Renal pelvis (tissue), 4 donors: ENCODE results near the gene SSTR5. TPM values are rescaled to one million over a fixed set of nuclear protein-coding genes. Genes with fewer than 3 reads are reported as not detected.

Source experiments
- DNase-seq: peaks from one replicate; pipeline ENCODE4 v3.0.0-alpha.2; 2013
- polyA plus RNA-seq, 3 donors: library from polyadenylated mRNA; unstranded; fragments of 120-200 nt; gene quantifications; one replicate each; pipeline ENCODE4 v1.2.1, GENCODE V29; 2013; ENCODE audit not compliant: insufficient read length in 3 of 3

The SSTR5 gene
- polyA plus RNA-seq, 3 donors: 0.16 to 0.43 (median 0.17) TPM

DNA sequence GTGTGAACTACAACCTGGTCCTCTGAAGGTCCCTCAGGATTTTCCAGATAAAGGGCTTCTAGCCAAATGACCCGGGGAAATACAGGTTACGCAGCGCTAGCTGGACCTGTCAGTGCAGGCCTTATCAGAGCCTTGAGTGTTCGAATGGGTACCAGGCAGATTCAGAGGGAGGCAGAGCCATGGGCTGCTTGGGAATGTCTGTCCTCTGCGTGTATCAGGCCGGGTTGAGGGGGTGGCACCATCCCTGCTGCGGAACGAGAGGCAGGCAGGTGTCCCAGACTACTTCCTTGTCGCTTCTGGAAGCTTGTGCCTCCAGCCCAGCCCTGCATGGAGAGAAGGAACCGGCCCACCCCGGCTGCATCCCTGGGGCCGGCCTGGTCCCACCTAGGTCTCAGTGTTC is 33.6 kb upstream of the SSTR5 start:
- DNase-seq: no peak

DNA sequence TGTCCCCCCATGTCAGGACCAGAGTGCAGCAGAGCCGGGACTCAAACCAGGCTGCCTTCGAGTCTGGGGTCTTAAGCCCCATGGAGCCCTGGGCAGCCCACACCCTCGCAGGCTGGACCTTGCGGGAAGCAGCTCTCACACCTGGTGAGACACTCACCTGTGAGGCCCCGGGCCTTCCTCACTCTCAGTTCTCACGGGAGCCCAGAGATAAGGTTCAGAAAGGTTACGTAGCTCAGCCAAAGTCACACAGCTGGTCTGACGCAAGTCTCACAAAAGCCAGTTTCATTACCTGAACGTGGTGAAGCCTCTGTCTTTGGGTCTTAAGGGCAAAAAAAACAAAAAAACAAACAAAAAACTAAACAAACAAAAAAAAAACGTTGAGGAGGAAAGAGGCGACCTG is 32.8 kb upstream of the SSTR5 start:
- DNase-seq: no peak

GRCh38 chr16:1040346-1040745 is 32.2 kb upstream of the SSTR5 start:
- no peak for DNase-seq

GRCh38 chr16:1042049-1042744 is 30.4 kb upstream of the SSTR5 start:
- no peak for DNase-seq

GRCh38 chr16:1042866-1043265 is 29.7 kb upstream of the SSTR5 start:
- no peak for DNase-seq

DNA sequence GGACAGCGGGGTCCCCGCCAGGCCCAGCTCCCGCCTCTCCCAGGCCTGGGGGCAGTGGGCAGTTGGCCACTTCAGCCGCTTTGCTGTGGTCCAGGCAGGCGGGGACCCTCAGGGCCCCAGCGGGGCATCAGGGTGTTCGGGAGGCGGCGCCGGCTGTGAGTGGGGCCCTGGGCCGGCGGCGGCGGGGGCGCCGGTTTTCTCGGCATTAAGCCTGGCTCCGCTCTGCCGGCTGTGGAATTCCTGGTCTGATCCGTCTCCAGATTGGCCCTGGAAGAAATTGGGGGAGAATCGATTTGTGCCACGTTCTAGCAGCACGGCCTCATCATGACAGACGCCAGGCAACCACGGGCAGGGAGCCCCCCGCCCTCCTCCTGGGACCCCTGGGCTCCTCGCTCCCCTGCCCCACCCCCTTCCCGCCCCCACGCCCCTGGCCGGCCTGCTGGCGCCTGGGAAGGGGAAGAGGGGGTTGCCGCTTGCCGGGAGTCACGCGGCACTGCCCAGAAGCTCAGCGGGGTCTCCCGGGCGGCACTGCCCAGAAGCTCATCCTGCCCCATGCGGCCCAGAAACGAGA is 28.6 kb upstream of the SSTR5 start:
- no peak for DNase-seq

DNA sequence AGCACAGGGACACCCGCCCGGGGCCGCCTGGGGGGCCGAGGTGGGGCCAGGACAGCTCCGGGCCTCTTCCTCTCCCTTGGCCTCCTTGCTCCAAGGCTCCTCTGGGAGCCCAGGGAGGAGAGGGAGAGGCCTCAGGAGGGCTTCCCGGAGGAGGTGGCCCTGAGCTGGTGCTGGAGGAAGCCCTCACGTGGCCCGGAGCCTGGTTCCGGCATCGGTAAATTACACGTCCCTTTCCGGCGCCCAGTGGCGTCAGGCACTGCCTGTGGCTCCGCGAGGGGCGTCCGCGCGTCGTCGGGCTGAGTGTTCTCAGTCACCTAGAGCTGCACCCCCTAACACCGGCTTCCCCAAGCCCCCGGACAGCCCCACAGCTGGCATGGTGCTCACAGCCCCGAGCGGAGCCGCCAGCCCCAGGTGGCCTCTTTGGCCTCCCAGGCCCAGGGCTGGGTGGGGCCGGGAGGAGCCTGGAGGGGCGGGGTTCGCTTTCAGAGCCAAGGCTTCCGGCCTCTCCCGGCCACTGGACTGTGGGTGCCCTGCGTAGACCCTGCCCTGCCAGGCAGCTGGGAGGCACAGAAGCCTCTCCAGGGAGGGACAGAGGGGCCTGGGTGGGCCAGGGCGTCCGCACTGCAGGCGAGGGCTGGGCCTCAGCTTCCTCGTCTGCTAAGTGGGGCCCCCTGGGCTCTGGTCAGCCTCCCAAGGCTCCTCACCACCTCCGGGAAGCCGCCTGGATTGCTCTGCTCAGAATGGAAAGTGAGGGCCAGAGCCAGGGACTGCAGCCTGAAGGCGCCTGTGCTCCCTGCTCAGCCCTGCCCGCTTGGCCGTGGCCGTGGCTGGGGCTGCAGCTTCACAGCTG is 27.9 kb upstream of the SSTR5 start:
- DNase-seq: no peak

GRCh38 chr16:1045310-1045992 is 27.1 kb upstream of the SSTR5 start:
- no peak for DNase-seq

GRCh38 chr16:1045993-1046911 is 26.3 kb upstream of the SSTR5 start:
- DNase-seq: no peak

DNA sequence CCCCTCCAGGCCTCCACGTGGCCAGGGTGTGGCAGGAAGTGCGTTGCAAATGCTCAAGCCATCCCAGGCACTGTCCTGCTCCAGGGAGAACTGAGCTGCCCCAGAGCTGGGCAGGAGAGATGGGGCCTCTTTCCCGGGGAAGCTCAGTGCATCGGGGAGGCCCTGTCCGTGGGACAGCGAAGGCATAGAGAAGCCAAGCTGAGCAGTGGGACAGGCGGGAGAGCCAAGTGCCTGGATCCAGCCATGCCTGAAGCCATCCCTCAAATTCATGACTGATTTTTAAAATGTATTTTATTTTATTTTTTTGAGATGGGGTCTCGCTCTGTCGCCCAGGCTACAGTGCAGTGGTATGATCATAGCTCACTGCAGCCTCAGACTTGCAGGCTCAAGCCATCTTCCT is 25.4 kb upstream of the SSTR5 start:
- DNase-seq: no peak

DNA sequence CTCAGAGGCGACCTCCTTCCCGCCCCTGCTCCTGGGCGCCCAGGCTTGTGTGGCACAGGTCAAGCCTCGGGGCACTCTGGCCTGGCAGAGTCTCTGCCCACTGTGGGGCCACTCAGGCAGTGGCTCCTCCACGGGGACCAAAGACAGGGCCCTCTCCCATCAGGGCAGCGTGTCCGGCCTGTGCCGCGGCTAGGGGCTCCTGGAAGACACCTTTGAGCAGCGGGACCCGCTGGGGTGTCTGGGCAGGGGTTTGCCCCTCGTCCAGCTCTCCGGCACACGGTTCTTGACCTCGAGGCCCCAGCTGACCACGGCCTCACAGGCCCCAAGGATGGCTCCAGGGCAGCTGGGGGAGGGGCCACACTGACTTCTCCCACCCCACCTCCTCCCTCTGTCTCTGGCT is 24.7 kb upstream of the SSTR5 start:
- DNase-seq: no peak

DNA sequence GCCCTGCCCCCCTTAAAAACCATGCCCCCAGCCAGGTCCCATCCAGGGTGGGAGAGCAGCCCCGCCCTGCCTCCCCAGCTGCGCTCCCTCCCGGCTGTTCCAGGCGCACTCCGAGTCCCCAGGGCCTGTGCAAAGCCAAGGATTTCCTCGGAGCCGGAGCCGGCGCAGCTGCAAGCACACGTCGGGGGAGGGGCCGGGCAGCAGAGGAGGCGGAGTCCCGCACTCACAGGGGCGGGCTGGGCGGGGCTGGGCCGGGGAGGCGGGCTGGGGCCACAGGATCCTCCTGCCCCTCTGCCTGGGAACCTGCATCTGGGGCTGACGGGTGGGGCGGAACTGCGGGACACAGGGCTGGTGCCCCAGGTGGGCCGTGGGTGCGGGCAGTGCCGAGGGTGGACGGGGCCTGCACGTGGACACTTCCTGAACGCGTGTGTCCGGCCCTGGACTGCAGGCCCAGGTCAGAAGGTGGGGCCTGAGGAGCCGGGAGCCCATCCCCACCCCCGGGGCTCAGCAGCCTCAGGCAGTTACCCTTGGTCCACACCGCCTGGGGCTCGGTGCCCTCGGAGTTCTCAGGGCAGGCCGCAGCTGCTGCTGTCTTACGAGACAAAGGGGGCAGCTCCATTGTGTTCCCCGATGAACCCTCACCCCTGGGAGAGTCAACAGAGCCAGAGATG is 24.0 kb upstream of the SSTR5 start:
- DNase-seq: peak; percentile 63

DNA sequence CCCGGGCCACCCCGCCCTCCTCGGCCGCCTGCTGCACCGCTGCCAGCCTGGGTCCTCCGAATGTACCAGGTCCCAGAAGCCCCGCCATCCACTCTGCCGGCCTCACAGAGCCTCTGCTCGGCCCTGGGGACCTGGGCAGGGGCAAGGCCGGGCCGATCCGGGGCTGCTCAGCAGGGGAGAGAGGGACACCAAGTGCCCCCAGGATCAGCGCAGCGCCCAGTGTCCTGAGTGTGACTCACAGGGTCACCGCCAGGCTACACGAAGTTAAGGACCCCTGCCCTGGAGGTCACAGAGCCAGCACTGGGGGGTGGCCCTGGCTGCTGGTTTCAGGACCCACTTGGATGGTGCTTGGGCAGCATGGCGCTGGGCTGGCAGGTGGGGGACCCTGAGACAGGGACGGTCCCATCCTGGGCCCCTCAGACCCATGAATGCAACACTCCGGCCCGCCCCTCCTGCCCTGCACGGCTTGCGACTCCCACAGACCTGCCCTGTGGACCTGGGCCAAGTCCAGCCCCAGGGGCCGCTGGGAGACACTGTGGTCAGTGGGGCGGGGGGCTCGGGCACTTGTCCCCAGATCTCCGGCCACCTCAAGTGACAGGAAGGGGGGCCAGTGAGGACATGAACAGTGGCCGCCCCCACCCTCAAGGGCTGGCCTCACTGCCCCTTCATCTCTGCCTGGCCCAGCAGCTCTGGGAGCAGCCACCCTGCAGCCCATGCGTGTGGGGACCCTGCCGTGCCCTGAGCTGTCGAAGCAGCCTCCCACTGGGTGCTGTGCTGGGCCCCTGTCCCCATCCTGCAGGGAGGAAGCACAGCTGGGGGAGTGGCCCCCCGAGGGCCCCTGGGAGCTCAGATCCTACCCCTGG is 23.2 kb upstream of the SSTR5 start:
- DNase-seq: no peak

DNA sequence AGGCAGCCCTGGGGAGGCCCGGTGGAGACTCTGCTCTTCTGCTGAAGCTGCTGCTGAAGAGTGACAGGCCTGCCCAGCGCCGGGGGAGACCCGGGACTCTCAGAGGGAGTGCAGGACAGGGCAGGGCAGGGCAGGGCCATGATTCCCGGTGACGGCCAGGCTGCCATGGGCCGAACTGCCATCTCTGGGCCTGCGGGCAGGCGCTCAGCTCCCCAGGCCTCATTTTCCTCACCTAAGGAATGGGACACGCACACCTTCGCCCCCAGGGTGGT is 22.6 kb upstream of the SSTR5 start:
- DNase-seq: no peak

DNA sequence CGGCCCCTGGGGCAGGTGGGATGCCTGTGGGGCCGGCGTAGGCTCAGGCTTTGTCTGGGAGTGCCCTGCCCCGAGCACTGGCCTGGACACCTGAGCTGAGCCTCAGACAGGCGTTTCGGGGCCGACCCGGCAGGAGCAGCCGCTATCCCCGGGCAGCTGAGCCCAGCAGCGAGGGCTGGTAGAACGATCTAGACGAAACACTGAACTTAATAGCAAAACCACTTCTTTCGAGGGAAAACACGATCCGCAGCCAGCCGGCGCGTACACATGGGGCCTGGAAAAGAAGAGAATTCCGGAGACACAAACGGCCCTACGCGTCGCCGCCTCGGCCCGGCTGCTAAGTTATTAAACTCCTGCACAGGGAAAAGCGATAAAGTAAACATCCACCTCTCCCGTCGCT is 22.0 kb upstream of the SSTR5 start:
- no peak for DNase-seq

GRCh38 chr16:1050921-1051320 is 21.6 kb upstream of the SSTR5 start:
- DNase-seq: no peak

GRCh38 chr16:1051446-1051845 is 21.1 kb upstream of the SSTR5 start:
- DNase-seq: no peak

GRCh38 chr16:1052721-1053120 is 19.8 kb upstream of the SSTR5 start:
- no peak for DNase-seq

DNA sequence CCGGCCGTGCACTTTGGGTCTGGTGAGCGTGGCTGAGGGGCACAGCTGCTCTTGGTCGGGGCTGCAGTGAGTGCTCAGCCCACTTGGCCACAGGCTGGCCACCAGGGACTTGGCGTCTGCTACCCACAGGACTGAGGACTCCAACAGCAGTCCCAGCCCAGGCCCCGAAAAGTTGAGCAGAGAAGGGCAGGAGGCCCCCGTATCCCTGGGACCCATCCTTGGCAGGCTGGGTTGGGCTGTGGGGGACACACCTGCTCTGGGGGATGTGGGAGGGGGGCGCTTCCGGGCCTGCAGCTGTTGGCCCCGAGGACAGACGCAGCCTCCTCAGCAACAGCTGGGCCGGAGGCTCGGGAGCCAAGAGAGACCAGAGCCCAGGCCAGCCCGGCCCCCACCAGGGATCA is 19.4 kb upstream of the SSTR5 start:
- DNase-seq: no peak

DNA sequence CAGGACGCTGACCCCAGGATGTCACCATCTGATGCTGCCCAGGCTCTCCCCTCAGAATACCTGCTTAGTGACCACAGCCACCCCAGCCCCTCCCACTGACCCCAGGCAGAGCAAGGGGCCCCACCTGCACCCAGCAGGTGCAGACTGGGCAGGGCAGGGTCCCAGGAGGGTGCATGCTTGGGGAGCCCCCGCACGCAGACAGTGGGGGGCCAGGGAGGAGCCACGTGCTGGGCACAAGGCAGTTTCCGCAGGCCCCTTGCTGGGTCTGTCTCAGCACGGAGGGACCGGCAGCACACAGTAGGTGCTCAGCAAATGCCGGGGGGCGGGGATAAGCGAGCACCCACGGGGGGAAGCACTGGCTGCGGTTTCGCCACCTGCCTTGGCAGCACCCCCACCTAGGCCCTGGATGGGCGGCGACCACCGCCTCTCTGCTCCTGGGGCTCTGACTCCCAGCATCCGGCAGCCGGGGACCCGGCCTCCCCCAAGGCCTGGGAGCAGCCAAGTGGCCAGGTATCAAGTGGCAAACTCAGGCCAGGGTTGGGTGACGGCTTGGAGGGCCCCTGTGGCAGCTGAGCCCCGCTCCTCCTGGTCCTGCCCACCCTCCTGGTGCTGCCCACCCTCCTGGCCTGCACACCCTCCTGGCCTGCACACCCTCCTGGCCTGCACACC is 18.7 kb upstream of the SSTR5 start:
- DNase-seq: no peak
